IPS-18a (cell line): Measurements from ENCODE around the gene TEX53.

Experiments
- H3K27ac ChIP-seq: one replicate; pipeline ENCODE4 v1.5.1; 2013; ENCODE audit warnings: low read length
- H3K27me3 ChIP-seq: one replicate; pipeline ENCODE4 v1.6.1; 2013; ENCODE audit warnings: mild to moderate bottlenecking, low read length; ENCODE audit not compliant: control insufficient read depth, insufficient read depth
- H3K36me3 ChIP-seq: one replicate; pipeline ENCODE4 v1.6.1; 2013; ENCODE audit warnings: low read depth, low read length; ENCODE audit not compliant: control insufficient read depth
- H3K4me1 ChIP-seq: one replicate; pipeline ENCODE4 v1.6.1; 2013; ENCODE audit warnings: low read depth, low read length; ENCODE audit not compliant: control insufficient read depth
- H3K4me3 ChIP-seq: one replicate; pipeline ENCODE4 v1.5.1; 2013; ENCODE audit warnings: low read length
- H3K9ac ChIP-seq: one replicate; pipeline ENCODE4 v1.6.1; 2013; ENCODE audit warnings: mild to moderate bottlenecking, low read length, moderate library complexity
- H3K9me3 ChIP-seq: one replicate; pipeline ENCODE4 v1.6.1; 2013; ENCODE audit warnings: low read depth, low read length; ENCODE audit not compliant: control insufficient read depth

Gene TEX53

GRCh38 chr9:114657705-114658104, at the start of gene TEX53:
Gene TEX53 (minus strand): TSS chr9:114657805. CDS start chr9:114657774, 31 bp downstream.
- Histone ChIP-seq H3K4me3 (no peak within 1 kb of the TSS), H3K4me1 (peaks cover 8% of the 10 kb centered on the region), H3K9me3 (no peaks in the 10 kb centered on the region), H3K27ac (no peak within 1 kb of the TSS), H3K27me3 (no peaks in the 10 kb centered on the region), H3K36me3 (no peaks in the 10 kb centered on the region), H3K9ac (no peak within 1 kb of the TSS)

- Histone ChIP-seq H3K27ac (no peak overlapping the region), H3K9me3 (no peaks in the 10 kb centered on the region), H3K9ac (no peak overlapping the region), H3K36me3 (no peaks in the 10 kb centered on the region), H3K4me1 (no peaks in the 10 kb centered on the region), H3K4me3 (no peak overlapping the region), H3K27me3 (no peaks in the 10 kb centered on the region)
These were observed 49.1 kb upstream of the TEX53 start for GRCh38 chr9:114706711-114707110.

- Histone ChIP-seq H3K4me1 (no peaks in the 10 kb centered on the region), H3K4me3 (no peak overlapping the region), H3K27me3 (no peaks in the 10 kb centered on the region), H3K9ac (no peak overlapping the region), H3K9me3 (no peaks in the 10 kb centered on the region), H3K27ac (no peak overlapping the region), H3K36me3 (no peaks in the 10 kb centered on the region)
These were observed 44.4 kb upstream of the TEX53 start for GRCh38 chr9:114701988-114702387.

- Histone ChIP-seq H3K36me3 (no peaks in the 10 kb centered on the region), H3K9me3 (no peaks in the 10 kb centered on the region), H3K4me1 (no peaks in the 10 kb centered on the region), H3K27ac (no peak overlapping the region), H3K4me3 (no peak overlapping the region), H3K27me3 (no peaks in the 10 kb centered on the region), H3K9ac (no peak overlapping the region)
These were observed 40.3 kb upstream of the TEX53 start for GRCh38 chr9:114697951-114698351.

GRCh38 chr9:114696814-114697544, 39.4 kb upstream of the TEX53 start:
- Histone ChIP-seq H3K27ac (no peak overlapping the region), H3K4me1 (no peaks in the 10 kb centered on the region)

GRCh38 chr9:114695948-114696347, 38.3 kb upstream of the TEX53 start:
- Histone ChIP-seq H3K36me3 (no peaks in the 10 kb centered on the region), H3K9me3 (no peaks in the 10 kb centered on the region), H3K27ac (no peak overlapping the region), H3K4me3 (no peak overlapping the region), H3K4me1 (no peaks in the 10 kb centered on the region), H3K9ac (no peak overlapping the region), H3K27me3 (no peaks in the 10 kb centered on the region)

More at GRCh38 chr9:114696814-114697544, 39.4 kb upstream of the TEX53 start:
- no peaks in the 10 kb centered on the region for H3K9me3 ChIP-seq
- H3K4me3 ChIP-seq: no peak overlapping the region
- H3K27me3 ChIP-seq: no peaks in the 10 kb centered on the region
- H3K36me3 ChIP-seq: no peaks in the 10 kb centered on the region
- no peak overlapping the region for H3K9ac ChIP-seq

- H3K4me1 ChIP-seq: no peaks in the 10 kb centered on the region
These were observed 37.2 kb upstream of the TEX53 start for GRCh38 chr9:114694719-114695269.

GRCh38 chr9:114694146-114694545, 36.5 kb upstream of the TEX53 start:
- H3K27ac ChIP-seq: no peak overlapping the region
- H3K36me3 ChIP-seq: no peaks in the 10 kb centered on the region
- no peaks in the 10 kb centered on the region for H3K27me3 ChIP-seq
- H3K4me1 ChIP-seq: peaks cover 3% of the 10 kb centered on the region
- H3K4me3 ChIP-seq: no peak overlapping the region
- no peaks in the 10 kb centered on the region for H3K9me3 ChIP-seq
- H3K9ac ChIP-seq: no peak overlapping the region

More at GRCh38 chr9:114694719-114695269, 37.2 kb upstream of the TEX53 start:
- Histone ChIP-seq H3K27ac (no peak overlapping the region), H3K36me3 (no peaks in the 10 kb centered on the region), H3K9me3 (no peaks in the 10 kb centered on the region), H3K27me3 (no peaks in the 10 kb centered on the region), H3K4me3 (no peak overlapping the region), H3K9ac (no peak overlapping the region)

- Histone ChIP-seq H3K9me3 (no peaks in the 10 kb centered on the region), H3K27me3 (no peaks in the 10 kb centered on the region), H3K4me1 (peaks cover 4% of the 10 kb centered on the region), H3K36me3 (no peaks in the 10 kb centered on the region), H3K4me3 (no peak overlapping the region), H3K27ac (no peak overlapping the region), H3K9ac (no peak overlapping the region)
These were observed 35.7 kb upstream of the TEX53 start for GRCh38 chr9:114693248-114693855.

- no peaks in the 10 kb centered on the region for H3K27me3 ChIP-seq
- no peaks in the 10 kb centered on the region for H3K36me3 ChIP-seq
- no peak overlapping the region for H3K27ac ChIP-seq
- H3K4me1 ChIP-seq: peaks cover 4% of the 10 kb centered on the region
- no peak overlapping the region for H3K4me3 ChIP-seq
- H3K9me3 ChIP-seq: no peaks in the 10 kb centered on the region
- no peak overlapping the region for H3K9ac ChIP-seq
These were observed 34.3 kb upstream of the TEX53 start for GRCh38 chr9:114691956-114692295.

- H3K4me1 ChIP-seq: peaks cover 4% of the 10 kb centered on the region
- H3K36me3 ChIP-seq: no peaks in the 10 kb centered on the region
- H3K9ac ChIP-seq: no peak overlapping the region
- no peak overlapping the region for H3K4me3 ChIP-seq
- no peaks in the 10 kb centered on the region for H3K27me3 ChIP-seq
- no peak overlapping the region for H3K27ac ChIP-seq
- no peaks in the 10 kb centered on the region for H3K9me3 ChIP-seq
These were observed 33.7 kb upstream of the TEX53 start for GRCh38 chr9:114691046-114691955.
